ENCODE measurements around the gene GREB1. TPM values are rescaled to one million over a fixed set of nuclear protein-coding genes. Genes with fewer than 3 reads are reported as not detected.

GREB1 gene
- polyA plus RNA-seq, 1 of the 3 experiments (the other 2 are of a cell fraction), result 2.9 TPM

DNA sequence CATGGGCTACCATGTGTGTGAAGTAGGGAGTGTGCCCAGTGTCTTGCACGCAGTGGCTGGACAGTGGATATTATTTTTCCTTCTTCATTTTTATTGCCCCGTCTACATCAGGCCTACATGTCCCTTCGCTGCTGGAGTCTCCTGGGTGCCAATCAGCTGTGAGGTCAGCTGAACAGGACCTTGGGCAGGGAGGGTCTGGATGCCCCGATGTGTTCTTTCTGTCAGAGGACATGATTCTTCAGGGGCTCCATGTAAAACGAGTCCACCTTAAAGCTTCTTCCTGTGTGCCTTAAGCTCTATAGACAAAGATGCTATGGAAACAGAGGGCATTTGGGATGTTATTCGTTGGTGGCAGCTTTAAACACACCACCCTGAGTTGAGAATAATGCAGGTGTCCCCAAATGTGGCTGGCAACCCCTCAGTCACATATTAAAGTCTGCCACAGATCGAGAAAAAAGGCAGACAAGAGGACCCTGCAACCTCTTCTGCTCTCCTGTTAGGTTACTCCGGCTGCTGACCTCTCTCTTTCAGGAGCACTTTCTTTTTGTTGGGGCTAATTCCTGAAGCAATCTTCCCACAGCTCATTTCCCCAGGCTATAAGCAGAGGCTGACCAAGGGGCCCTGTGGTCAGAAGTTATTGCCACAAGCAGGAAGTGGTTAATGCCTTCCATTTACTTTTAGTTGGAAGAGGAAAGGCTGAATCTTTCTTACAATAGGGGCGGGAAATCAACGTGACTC is 20.0 kb downstream of the GREB1 start:
- Histone ChIP-seq H3K4me3 (ENCODE audit: low read depth in 2 of 2, low read length in 1 of 2) (no peak overlapping the region), H2AFZ (ENCODE audit: low read depth) (no peak overlapping the region), H3K9me2 (no peaks in the 10 kb centered on the region), H3K36me3 (replicated peaks in 1 of 2; ENCODE audit: control insufficient read depth in 1 of 2, insufficient read depth in 2 of 2, low read length in 1 of 2) (no peaks in the 10 kb centered on the region), H4K20me1 (ENCODE audit: insufficient read depth) (no peaks in the 10 kb centered on the region), H3K79me2 (ENCODE audit: insufficient read depth) (no peaks in the 10 kb centered on the region), H3K27me3 (ENCODE audit: insufficient read depth) (0 out of 2 replicates have a peak, but pooled peaks cover 4% of the 10 kb centered on the region), H3K4me1 (ENCODE audit: control insufficient read depth in 1 of 2, insufficient read depth in 2 of 2, low read depth in 1 of 2, low read length in 1 of 2) (peaks cover 0 to 32% of the 10 kb centered on the region in 2 experiments; a peak in 2 of 4 replicates), H3F3A (replicated peaks; ENCODE audit: insufficient read depth) (no peaks in the 10 kb centered on the region), H3K9me3 (no peaks in the 10 kb centered on the region), H3K4me2 (no peak overlapping the region), H3K9ac (no peak overlapping the region), H3K27ac (ENCODE audit: low read depth in 2 of 2, low read length in 1 of 2) (no peak overlapping the region)
- POLR2A ChIA-PET, result interaction anchor here (0.6 kb wide), 1 partner anchor 8 kb away, joined by 3 read pairs; no protein-coding TSS in a partner anchor
- CTCF ChIA-PET, result interaction anchor here (0.7 to 18.2 kb wide), 4 partner anchors 10 to 76 kb away, joined by 3 to 294 read pairs (median 4); partner anchors contain the start of gene GREB1
- TF ChIP-seq GATA2 (CRISPR knock-in tag; IDR thresholded peaks at IDR 0.05) (no peak), TCF12 (IDR thresholded peaks at IDR 0.05) (no peak), RCOR1 (IDR thresholded peaks at IDR 0.05; ENCODE audit: low read length) (no peak), SMC3 (IDR thresholded peaks at IDR 0.05; ENCODE audit: low read depth, low read length) (no peak), SIN3A (IDR thresholded peaks at IDR 0.05; ENCODE audit: borderline replicate concordance, low read depth, low read length) (no peak), ELF1 (IDR thresholded peaks at IDR 0.05) (no peak), POLR2AphosphoS5 (IDR thresholded peaks at IDR 0.05; ENCODE audit: low read depth, low read length) (no peak), RXRA (IDR thresholded peaks at IDR 0.05; ENCODE audit: borderline replicate concordance, low read depth) (no peak)
- TF ChIP-seq, protein P1, sequence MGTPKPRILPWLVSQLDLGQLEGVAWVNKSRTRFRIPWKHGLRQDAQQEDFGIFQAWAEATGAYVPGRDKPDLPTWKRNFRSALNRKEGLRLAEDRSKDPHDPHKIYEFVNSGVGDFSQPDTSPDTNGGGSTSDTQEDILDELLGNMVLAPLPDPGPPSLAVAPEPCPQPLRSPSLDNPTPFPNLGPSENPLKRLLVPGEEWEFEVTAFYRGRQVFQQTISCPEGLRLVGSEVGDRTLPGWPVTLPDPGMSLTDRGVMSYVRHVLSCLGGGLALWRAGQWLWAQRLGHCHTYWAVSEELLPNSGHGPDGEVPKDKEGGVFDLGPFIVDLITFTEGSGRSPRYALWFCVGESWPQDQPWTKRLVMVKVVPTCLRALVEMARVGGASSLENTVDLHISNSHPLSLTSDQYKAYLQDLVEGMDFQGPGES (IDR thresholded peaks at IDR 0.05; ENCODE audit: low read depth, low read length), result no peak
- TF ChIP-seq, protein P2, sequence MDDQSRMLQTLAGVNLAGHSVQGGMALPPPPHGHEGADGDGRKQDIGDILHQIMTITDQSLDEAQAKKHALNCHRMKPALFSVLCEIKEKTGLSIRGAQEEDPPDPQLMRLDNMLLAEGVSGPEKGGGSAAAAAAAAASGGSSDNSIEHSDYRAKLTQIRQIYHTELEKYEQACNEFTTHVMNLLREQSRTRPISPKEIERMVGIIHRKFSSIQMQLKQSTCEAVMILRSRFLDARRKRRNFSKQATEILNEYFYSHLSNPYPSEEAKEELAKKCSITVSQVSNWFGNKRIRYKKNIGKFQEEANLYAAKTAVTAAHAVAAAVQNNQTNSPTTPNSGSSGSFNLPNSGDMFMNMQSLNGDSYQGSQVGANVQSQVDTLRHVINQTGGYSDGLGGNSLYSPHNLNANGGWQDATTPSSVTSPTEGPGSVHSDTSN (IDR thresholded peaks at IDR 0.05), result no peak
- TF ChIP-seq, protein P3, sequence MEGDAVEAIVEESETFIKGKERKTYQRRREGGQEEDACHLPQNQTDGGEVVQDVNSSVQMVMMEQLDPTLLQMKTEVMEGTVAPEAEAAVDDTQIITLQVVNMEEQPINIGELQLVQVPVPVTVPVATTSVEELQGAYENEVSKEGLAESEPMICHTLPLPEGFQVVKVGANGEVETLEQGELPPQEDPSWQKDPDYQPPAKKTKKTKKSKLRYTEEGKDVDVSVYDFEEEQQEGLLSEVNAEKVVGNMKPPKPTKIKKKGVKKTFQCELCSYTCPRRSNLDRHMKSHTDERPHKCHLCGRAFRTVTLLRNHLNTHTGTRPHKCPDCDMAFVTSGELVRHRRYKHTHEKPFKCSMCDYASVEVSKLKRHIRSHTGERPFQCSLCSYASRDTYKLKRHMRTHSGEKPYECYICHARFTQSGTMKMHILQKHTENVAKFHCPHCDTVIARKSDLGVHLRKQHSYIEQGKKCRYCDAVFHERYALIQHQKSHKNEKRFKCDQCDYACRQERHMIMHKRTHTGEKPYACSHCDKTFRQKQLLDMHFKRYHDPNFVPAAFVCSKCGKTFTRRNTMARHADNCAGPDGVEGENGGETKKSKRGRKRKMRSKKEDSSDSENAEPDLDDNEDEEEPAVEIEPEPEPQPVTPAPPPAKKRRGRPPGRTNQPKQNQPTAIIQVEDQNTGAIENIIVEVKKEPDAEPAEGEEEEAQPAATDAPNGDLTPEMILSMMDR (IDR thresholded peaks at IDR 0.05), result no peak
- TF ChIP-seq, protein P4, sequence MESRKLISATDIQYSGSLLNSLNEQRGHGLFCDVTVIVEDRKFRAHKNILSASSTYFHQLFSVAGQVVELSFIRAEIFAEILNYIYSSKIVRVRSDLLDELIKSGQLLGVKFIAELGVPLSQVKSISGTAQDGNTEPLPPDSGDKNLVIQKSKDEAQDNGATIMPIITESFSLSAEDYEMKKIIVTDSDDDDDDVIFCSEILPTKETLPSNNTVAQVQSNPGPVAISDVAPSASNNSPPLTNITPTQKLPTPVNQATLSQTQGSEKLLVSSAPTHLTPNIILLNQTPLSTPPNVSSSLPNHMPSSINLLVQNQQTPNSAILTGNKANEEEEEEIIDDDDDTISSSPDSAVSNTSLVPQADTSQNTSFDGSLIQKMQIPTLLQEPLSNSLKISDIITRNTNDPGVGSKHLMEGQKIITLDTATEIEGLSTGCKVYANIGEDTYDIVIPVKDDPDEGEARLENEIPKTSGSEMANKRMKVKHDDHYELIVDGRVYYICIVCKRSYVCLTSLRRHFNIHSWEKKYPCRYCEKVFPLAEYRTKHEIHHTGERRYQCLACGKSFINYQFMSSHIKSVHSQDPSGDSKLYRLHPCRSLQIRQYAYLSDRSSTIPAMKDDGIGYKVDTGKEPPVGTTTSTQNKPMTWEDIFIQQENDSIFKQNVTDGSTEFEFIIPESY (IDR thresholded peaks at IDR 0.05; ENCODE audit: borderline replicate concordance, low read depth), result no peak
- TF ChIP-seq, protein P5, sequence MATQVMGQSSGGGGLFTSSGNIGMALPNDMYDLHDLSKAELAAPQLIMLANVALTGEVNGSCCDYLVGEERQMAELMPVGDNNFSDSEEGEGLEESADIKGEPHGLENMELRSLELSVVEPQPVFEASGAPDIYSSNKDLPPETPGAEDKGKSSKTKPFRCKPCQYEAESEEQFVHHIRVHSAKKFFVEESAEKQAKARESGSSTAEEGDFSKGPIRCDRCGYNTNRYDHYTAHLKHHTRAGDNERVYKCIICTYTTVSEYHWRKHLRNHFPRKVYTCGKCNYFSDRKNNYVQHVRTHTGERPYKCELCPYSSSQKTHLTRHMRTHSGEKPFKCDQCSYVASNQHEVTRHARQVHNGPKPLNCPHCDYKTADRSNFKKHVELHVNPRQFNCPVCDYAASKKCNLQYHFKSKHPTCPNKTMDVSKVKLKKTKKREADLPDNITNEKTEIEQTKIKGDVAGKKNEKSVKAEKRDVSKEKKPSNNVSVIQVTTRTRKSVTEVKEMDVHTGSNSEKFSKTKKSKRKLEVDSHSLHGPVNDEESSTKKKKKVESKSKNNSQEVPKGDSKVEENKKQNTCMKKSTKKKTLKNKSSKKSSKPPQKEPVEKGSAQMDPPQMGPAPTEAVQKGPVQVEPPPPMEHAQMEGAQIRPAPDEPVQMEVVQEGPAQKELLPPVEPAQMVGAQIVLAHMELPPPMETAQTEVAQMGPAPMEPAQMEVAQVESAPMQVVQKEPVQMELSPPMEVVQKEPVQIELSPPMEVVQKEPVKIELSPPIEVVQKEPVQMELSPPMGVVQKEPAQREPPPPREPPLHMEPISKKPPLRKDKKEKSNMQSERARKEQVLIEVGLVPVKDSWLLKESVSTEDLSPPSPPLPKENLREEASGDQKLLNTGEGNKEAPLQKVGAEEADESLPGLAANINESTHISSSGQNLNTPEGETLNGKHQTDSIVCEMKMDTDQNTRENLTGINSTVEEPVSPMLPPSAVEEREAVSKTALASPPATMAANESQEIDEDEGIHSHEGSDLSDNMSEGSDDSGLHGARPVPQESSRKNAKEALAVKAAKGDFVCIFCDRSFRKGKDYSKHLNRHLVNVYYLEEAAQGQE (IDR thresholded peaks at IDR 0.05; ENCODE audit: low read depth, low read length), result no peak
- no peak for DNase-seq
- 81% methylated on average over 10 of the region's 10 CpGs for WGBS (ENCODE audit: low lambda C conversion rate)
